HepG2 (cell line): ENCODE results near the gene IL10RA. TPM values are rescaled to one million over a fixed set of nuclear protein-coding genes. Genes with fewer than 3 reads are reported as not detected.

Experiments used
- ATAC-seq: fragments of 200-7000 bp; cut with Tn5 transposase; 3 replicates; pipeline ENCODE4 v1.9.1; 2020; ENCODE audit warnings: mild to moderate bottlenecking, moderate library complexity
- BruUV-seq: library from RNA; stranded (reverse); fragments of 400-500 nt; replicated peaks from 2 replicates; lab custom pipeline; 2021; lab: Mats Ljungman, UMichigan
- CTCF ChIA-PET: fragments of 300-600 bp; formaldehyde crosslinking; extraction: SDS; loops from one replicate; lab custom pipeline; 2021; ENCODE audit warnings: low total read pairs, inconsistent platforms, low intra/inter-chr PET ratio; lab: Yijun Ruan, JAX
- POLR2A ChIA-PET: fragments of 350-600 bp; sonication (Branson Sonifier 250); formaldehyde crosslinking; loops from one replicate; lab custom pipeline; 2020; ENCODE audit warnings: antibody characterized with exemption, inconsistent platforms; lab: Yijun Ruan, JAX
- DNase-seq: peaks from one replicate; pipeline ENCODE4 v3.0.0-alpha.2; 2015; ENCODE audit warnings: low spot score
- FAIRE-seq: peaks from 3 replicates; lab custom pipeline; 2011; peaks lifted over from hg19 to GRCh38; lab: Jason Lieb, UNC
- H2AFZ ChIP-seq: one replicate; pipeline ENCODE4 v1.6.1; 2011; ENCODE audit warnings: low read length, inconsistent platforms
- H3K27ac ChIP-seq: fragments of 300-600 bp; 3 replicates; pipeline ENCODE4 v1.8.0; 2011; ENCODE audit warnings: mixed run types, mild to moderate bottlenecking, mixed read lengths, low read length, inconsistent platforms; ENCODE audit not compliant: insufficient read depth; ENCODE audit errors: extremely low read length
- H3K27me3 ChIP-seq, 2 experiments: fragments of 200-600 bp in 1 of 2; 2 replicates in 1 of 2; 3 replicates in 1 of 2; pipeline versions ENCODE4 v1.6.0 to v1.8.0; 2011; ENCODE audit warnings: low read length in 2 of 2, mild to moderate bottlenecking in 2 of 2, moderate library complexity in 2 of 2, inconsistent platforms in 1 of 2; ENCODE audit not compliant: insufficient read depth in 2 of 2, control insufficient read depth in 1 of 2
- H3K36me3 ChIP-seq, 2 experiments: fragments of 200-600 bp in 1 of 2; replicated peaks in 1 of 2; 2 replicates in 1 of 2; 3 replicates in 1 of 2; pipeline versions ENCODE4 v1.5.1 to v1.8.0; 2011; ENCODE audit warnings: low read length in 2 of 2, inconsistent platforms in 1 of 2; ENCODE audit not compliant: insufficient read depth in 2 of 2, control insufficient read depth in 1 of 2
- H3K4me1 ChIP-seq: 2 replicates; pipeline ENCODE4 v1.5.1; 2012; ENCODE audit warnings: low read length, inconsistent platforms; ENCODE audit not compliant: insufficient read depth
- H3K4me2 ChIP-seq: 2 replicates; pipeline ENCODE4 v1.6.0; 2011; ENCODE audit warnings: low read depth, low read length, inconsistent platforms
- H3K4me3 ChIP-seq, 3 experiments: fragments of 200-600 bp in 1 of 3; sonication (generic), shearing (Covaris generic) in 1 of 3; replicated peaks in 1 of 3; 2 replicates each; pipeline ENCODE4 v1.5.1; 2011 to 2016; ENCODE audit warnings: low read length in 3 of 3, inconsistent platforms in 2 of 3, low read depth in 2 of 3, mild to moderate bottlenecking in 2 of 3, control low read depth in 1 of 3, mixed read lengths in 1 of 3; ENCODE audit not compliant: insufficient read depth in 1 of 3
- H3K79me2 ChIP-seq: one replicate; pipeline ENCODE4 v1.6.1; 2011; ENCODE audit warnings: low read length, inconsistent platforms; ENCODE audit not compliant: insufficient read depth
- H3K9ac ChIP-seq: 2 replicates; pipeline ENCODE4 v1.6.0; 2011; ENCODE audit warnings: mild to moderate bottlenecking, low read depth, low read length, inconsistent platforms; ENCODE audit not compliant: insufficient read depth
- H3K9me3 ChIP-seq: 2 replicates; pipeline ENCODE4 v1.5.1; 2012; ENCODE audit warnings: mild to moderate bottlenecking, low read length
- H4K20me1 ChIP-seq: 2 replicates; pipeline ENCODE4 v1.6.0; 2011; ENCODE audit warnings: inconsistent platforms, mild to moderate bottlenecking, low read length, moderate library complexity; ENCODE audit not compliant: insufficient read depth
- CEBPZ ChIP-seq: IDR thresholded peaks from 2 replicates; pipeline ENCODE4 v1.6.1; 2012; ENCODE audit warnings: low read length, improper control_type of control experiment
- CHD2 ChIP-seq: IDR thresholded peaks from 2 replicates; pipeline ENCODE4 v1.6.1; 2011; ENCODE audit warnings: low read depth, low read length, improper control_type of control experiment
- FOXC1 ChIP-seq: sonication (generic); formaldehyde crosslinking; IDR thresholded peaks from 2 replicates; pipeline ENCODE4 v1.8.0; 2022; ENCODE audit warnings: mild to moderate bottlenecking, missing genetic modification reagents, borderline replicate concordance
- HOXA5 ChIP-seq: sonication (generic); formaldehyde crosslinking; IDR thresholded peaks from 2 replicates; pipeline ENCODE4 v1.4.0; 2020; ENCODE audit warnings: missing genetic modification reagents
- IRF2 ChIP-seq: IDR thresholded peaks from 2 replicates; pipeline ENCODE4 v1.6.1; 2018; ENCODE audit warnings: missing genetic modification reagents, missing compliant biosample characterization
- KLF12 ChIP-seq: sonication (generic); formaldehyde crosslinking; IDR thresholded peaks from 2 replicates; pipeline ENCODE4 v1.4.0; 2020; ENCODE audit warnings: missing genetic modification reagents, borderline replicate concordance
- LRRFIP1 ChIP-seq: sonication (generic); formaldehyde crosslinking; conservative IDR thresholded peaks from 2 replicates; pipeline ENCODE4 v1.4.0; 2020; ENCODE audit warnings: missing genetic modification reagents
- MAFF ChIP-seq: IDR thresholded peaks from 2 replicates; pipeline ENCODE4 v1.6.1; 2011; ENCODE audit warnings: low read depth, low read length, improper control_type of control experiment
- MAX ChIP-seq: IDR thresholded peaks from 2 replicates; pipeline ENCODE4 v1.6.1; 2012; ENCODE audit warnings: inconsistent platforms
- NFIB ChIP-seq: sonication (generic); formaldehyde crosslinking; IDR thresholded peaks from 2 replicates; pipeline ENCODE4 v1.9.0; 2021; ENCODE audit warnings: missing genetic modification reagents, mild to moderate bottlenecking, borderline replicate concordance
- PATZ1 ChIP-seq: sonication (generic); formaldehyde crosslinking; IDR thresholded peaks from 2 replicates; pipeline ENCODE4 v1.4.0; 2020; ENCODE audit warnings: missing genetic modification reagents
- PHF21A ChIP-seq: sonication (generic); formaldehyde crosslinking; IDR thresholded peaks from 2 replicates; pipeline ENCODE4 v1.5.0; 2020; ENCODE audit warnings: mild to moderate bottlenecking, missing genetic modification reagents
- PPARG ChIP-seq: conservative IDR thresholded peaks from 2 replicates; pipeline ENCODE4 v1.6.1; 2016; ENCODE audit warnings: missing biosample characterization, missing genetic modification reagents
- RNF2 ChIP-seq: fragments of 450-650 bp; conservative IDR thresholded peaks from 2 replicates; pipeline ENCODE4 v1.6.1; 2016; ENCODE audit warnings: low read depth
- ZBTB38 ChIP-seq: sonication (generic); formaldehyde crosslinking; IDR thresholded peaks from 2 replicates; pipeline ENCODE4 v1.5.1; 2020; ENCODE audit warnings: mild to moderate bottlenecking, missing genetic modification reagents
- ZNF234 ChIP-seq: sonication (generic); formaldehyde crosslinking; conservative IDR thresholded peaks from 2 replicates; pipeline ENCODE4 v1.5.1; 2020; ENCODE audit warnings: mild to moderate bottlenecking, missing genetic modification reagents
- ZNF326 ChIP-seq: sonication (generic); formaldehyde crosslinking; IDR thresholded peaks from 2 replicates; pipeline ENCODE4 v1.4.0; 2020; ENCODE audit warnings: missing genetic modification reagents, borderline replicate concordance
- ZNF382 ChIP-seq: sonication (generic); formaldehyde crosslinking; IDR thresholded peaks from 2 replicates; pipeline ENCODE4 v1.5.0; 2020; ENCODE audit warnings: missing genetic modification reagents, mild to moderate bottlenecking, borderline replicate concordance
- ZNF780A ChIP-seq: sonication (generic); formaldehyde crosslinking; IDR thresholded peaks from 2 replicates; pipeline ENCODE4 v1.8.0; 2022; ENCODE audit warnings: mild to moderate bottlenecking, missing genetic modification reagents, moderate library complexity
- WGBS: methylation state at CpG from one replicate; pipeline ENCODE4 v1.1.6; 2017; ENCODE audit warnings: low lambda C conversion rate; 5-methylcytosine and 5-hydroxymethylcytosine counted together
- in situ Hi-C: cut with HindIII; loops from 2 replicates; pipeline ENCODE4 v1.10.0; 2017; ENCODE audit warnings: low pct_unique_long_range_greater_than_20kb; ENCODE audit not compliant: extremely low pct_ligation_motif_present
- intact Hi-C: fragments of 100-400 bp; cut with micrococcal nuclease; formaldehyde crosslinking; loops from one replicate; pipeline ENCODE4 v1.10.0; 2022; ENCODE audit not compliant: unreplicated experiment
- polyA plus RNA-seq, 8 experiments: library from polyadenylated mRNA; depleted of rRNA in 3 of 8; stranded (reverse) in 7 of 8; unstranded in 1 of 8; fragments of >200 nt; fragmentation: Illumina TruSeq in 4 of 8; extraction: Trizol in 4 of 8; gene quantifications; 2 replicates each; pipeline versions ENCODE4 v1.2.1 to v1.2.3, GENCODE V29; 2011 to 2016; ENCODE audit warnings: low read depth in 4 of 8, missing spikeins in 1 of 8, mixed read lengths in 1 of 8; ENCODE audit not compliant: insufficient read depth in 1 of 8
- total RNA-seq, 5 experiments: library from RNA; depleted of rRNA; stranded (reverse); fragments of >200 nt; fragmentation: Illumina TruSeq; extraction: Trizol; gene quantifications; 2 replicates each; pipeline ENCODE4 v1.2.3, GENCODE V29; 2016; ENCODE audit warnings: low read depth in 1 of 5

The IL10RA gene
- total and polyA plus RNA-seq, 2 of the 13 experiments (the other 11 are each of a cell fraction or from before 2014, with no cell fraction given), result not detected

- Histone ChIP-seq H3K4me3 (no peak overlapping the region), H2AFZ (no peak overlapping the region), H3K27ac (no peak overlapping the region), H3K36me3 (no peaks in the 10 kb centered on the region), H3K4me2 (no peak overlapping the region), H3K9me3 (no peaks in the 10 kb centered on the region), H4K20me1 (no peaks in the 10 kb centered on the region), H3K4me1 (no peaks in the 10 kb centered on the region), H3K79me2 (no peaks in the 10 kb centered on the region), H3K9ac (no peak overlapping the region), H3K27me3 (peaks cover 0 to 30% of the 10 kb centered on the region in 2 experiments; a peak in 2 of 5 replicates)
- FAIRE-seq (no peak), ATAC-seq (no peak), DNase-seq (no peak)
- 14% methylated on average over 8 of the region's 8 CpGs for WGBS
- POLR2A ChIA-PET, result no interaction called here
- intact Hi-C loops (no loop called here), in situ Hi-C loops (no loop called here)
- BruUV-seq, result no TSS peak
- CTCF ChIA-PET, result no interaction called here
- no peak for TF ChIP-seq HOXA5
- TF ChIP-seq ZNF382 (CRISPR knock-in tag), result no peak
- no peak for TF ChIP-seq NFIB (CRISPR knock-in tag)
- no peak for TF ChIP-seq ZNF326
- TF ChIP-seq CHD2, result no peak
- TF ChIP-seq IRF2 (CRISPR knock-in tag), result no peak
- no peak for TF ChIP-seq ZNF780A
- TF ChIP-seq PATZ1 (CRISPR knock-in tag), result no peak
- no peak for TF ChIP-seq MAX
- no peak for TF ChIP-seq KLF12 (CRISPR knock-in tag)
- TF ChIP-seq LRRFIP1 (CRISPR knock-in tag), result no peak
- TF ChIP-seq PHF21A (CRISPR knock-in tag), result no peak
- TF ChIP-seq RNF2, result no peak
- no peak for TF ChIP-seq CEBPZ
- TF ChIP-seq ZNF234 (CRISPR knock-in tag), result no peak
- no peak for TF ChIP-seq FOXC1 (CRISPR knock-in tag)
- TF ChIP-seq MAFF, result no peak
- TF ChIP-seq PPARG (CRISPR knock-in tag), result no peak
- no peak for TF ChIP-seq ZBTB38 (CRISPR knock-in tag)
Observed at GRCh38 chr11:117966908-117967307, 19.3 kb upstream of the IL10RA start.
